H1 (cell line): Measurements from ENCODE around the gene CD81. TPM values are rescaled to one million over a fixed set of nuclear protein-coding genes. Genes with fewer than 3 reads are reported as not detected.

Experiments
- KDM4A ChIP-seq: IDR thresholded peaks from one replicate; pipeline ENCODE4 v1.7.1; 2012; ENCODE audit warnings: low read depth, mild to moderate bottlenecking, moderate library complexity, low read length, inconsistent platforms; ENCODE audit not compliant: severe bottlenecking
- polyA plus RNA-seq, 7 experiments: library from polyadenylated mRNA; depleted of rRNA in 3 of 7; stranded (reverse) in 5 of 7; unstranded in 2 of 7; fragments of >200 nt in 5 of 7; fragments of 200-250 nt in 2 of 7; gene quantifications; 1 replicate in 5 of 7; 2 replicates in 1 of 7; 4 replicates in 1 of 7; pipeline versions ENCODE4 v1.2.1 to v1.2.3, GENCODE V29; 2011 to 2013; ENCODE audit warnings: missing spikeins in 2 of 7, mixed read lengths in 2 of 7
- total RNA-seq: library from RNA; stranded (reverse); fragmentation: NEBNext Ultra II Directional; extraction: Animal tissue kit (Norgen Biotek cat#: 25700); gene quantifications from 2 replicates; pipeline ENCODE4 v1.2.1, GENCODE V29; 2021

The CD81 gene
- total and polyA plus RNA-seq, 2 of the 8 experiments (the other 6 are each of a cell fraction or from before 2014, with no cell fraction given) = 238 to 309 TPM

DNA sequence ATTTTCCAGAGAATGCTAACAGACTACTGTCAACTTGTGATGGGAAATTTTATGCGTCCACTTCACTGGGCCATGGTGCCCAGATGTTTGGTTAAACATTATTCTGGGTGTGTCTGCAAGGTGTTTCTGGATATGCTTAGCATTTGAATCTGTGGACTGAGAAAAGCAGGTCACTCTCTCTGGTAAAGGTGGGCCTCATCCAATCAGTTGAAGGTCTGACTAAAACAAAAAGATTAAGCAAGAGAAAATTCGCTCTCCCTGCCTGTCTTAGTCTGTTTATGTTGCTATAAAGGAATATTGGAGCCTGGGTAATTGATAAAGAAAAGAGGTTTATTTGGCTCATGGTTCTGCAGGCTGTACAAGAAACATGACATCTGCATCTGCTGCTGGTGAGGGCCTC, 32.1 kb upstream of the CD81 start (continued):
- TF ChIP-seq KDM4A = no peak
